ENCODE results near the gene SLC38A2. TPM values are rescaled to one million over a fixed set of nuclear protein-coding genes. Genes with fewer than 3 reads are reported as not detected.
A peak's percentile ranks its signal among the peaks of the same experiment; 100 is the strongest.

Gene SLC38A2
- 231 and 247 TPM in 2 replicates for total RNA-seq

DNA sequence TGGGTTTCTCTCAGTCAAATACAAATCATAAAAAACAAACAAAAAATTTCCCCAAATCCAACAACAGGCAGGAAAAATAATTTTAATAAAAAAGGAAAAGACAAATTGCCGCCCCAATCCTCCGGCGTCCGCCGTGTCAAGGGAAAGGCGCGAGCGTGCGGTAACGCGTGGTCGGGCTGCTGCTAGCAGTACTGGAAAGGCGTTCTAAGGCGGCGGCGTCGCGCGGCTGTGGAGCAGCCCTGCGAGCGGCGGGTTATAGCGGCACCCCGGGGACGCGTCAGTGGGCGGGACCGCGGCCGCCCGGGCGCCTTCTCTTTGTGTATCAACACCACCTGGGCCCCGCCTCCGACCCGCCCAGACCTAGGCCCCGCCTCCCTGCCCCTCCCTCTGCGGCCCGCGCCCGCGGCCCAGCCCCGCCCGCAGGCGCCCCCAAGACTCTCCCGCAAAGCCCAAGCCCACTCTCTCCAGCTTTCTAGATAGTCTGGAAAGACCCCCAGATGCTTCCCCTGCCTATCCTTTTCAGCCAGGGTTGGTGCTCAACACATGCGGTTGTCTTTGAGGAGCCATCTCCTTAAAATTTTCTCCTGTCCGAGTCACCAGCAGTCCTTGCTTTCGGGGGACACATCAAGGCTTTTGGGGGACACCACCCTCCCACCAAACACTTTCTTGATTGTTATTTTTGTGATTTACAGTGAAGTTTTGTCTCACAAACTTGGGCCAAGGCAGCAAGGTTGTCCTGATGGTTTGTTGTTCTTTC, at the start of gene SLC38A2:
TSS of gene SLC38A2 (minus strand) at position 230 of the 757 bp plus-strand sequence. CDS start 1,480 bp downstream, outside the sequence.
- no peaks in the 10 kb centered on the region for H3K27me3 Mint-ChIP-seq
- ATAC-seq (ENCODE audit: low read depth) = peak; percentile 88
- ChIA-PET POLR2A (interaction anchor here (0.6 to 3.7 kb wide), 17 partner anchors 11 to 1784 kb away, joined by 3 to 166 read pairs (median 4); partner anchors contain the start of genes ASB8 and SLC38A1), CTCF (interaction anchor here (0.9 kb wide), 1 partner anchor 289 kb away, joined by 3 read pairs; no protein-coding TSS in a partner anchor)
- peak within 1 kb of the TSS; percentile 99 for H3K27ac Mint-ChIP-seq
- intact Hi-C loops (cut with micrococcal nuclease) = loop anchor here (1.0 to 5.0 kb wide), 12 partner anchors 11 to 1440 kb away; partner anchors contain the start of genes ARID2, RPAP3 and SCAF11
- no peaks in the 10 kb centered on the region for H3K9me3 Mint-ChIP-seq
- peaks cover 46% of the 10 kb centered on the region for H3K4me1 Mint-ChIP-seq
- peak within 1 kb of the TSS; percentile 96 for H3K4me3 Mint-ChIP-seq
- peaks cover 47% of the 10 kb centered on the region for H3K36me3 Mint-ChIP-seq (ENCODE audit: low read depth)
- TF ChIP-seq, protein P1, sequence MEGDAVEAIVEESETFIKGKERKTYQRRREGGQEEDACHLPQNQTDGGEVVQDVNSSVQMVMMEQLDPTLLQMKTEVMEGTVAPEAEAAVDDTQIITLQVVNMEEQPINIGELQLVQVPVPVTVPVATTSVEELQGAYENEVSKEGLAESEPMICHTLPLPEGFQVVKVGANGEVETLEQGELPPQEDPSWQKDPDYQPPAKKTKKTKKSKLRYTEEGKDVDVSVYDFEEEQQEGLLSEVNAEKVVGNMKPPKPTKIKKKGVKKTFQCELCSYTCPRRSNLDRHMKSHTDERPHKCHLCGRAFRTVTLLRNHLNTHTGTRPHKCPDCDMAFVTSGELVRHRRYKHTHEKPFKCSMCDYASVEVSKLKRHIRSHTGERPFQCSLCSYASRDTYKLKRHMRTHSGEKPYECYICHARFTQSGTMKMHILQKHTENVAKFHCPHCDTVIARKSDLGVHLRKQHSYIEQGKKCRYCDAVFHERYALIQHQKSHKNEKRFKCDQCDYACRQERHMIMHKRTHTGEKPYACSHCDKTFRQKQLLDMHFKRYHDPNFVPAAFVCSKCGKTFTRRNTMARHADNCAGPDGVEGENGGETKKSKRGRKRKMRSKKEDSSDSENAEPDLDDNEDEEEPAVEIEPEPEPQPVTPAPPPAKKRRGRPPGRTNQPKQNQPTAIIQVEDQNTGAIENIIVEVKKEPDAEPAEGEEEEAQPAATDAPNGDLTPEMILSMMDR (IDR thresholded peaks at IDR 0.05) = no peak
- DNase-seq = peak; percentile 97

DNA sequence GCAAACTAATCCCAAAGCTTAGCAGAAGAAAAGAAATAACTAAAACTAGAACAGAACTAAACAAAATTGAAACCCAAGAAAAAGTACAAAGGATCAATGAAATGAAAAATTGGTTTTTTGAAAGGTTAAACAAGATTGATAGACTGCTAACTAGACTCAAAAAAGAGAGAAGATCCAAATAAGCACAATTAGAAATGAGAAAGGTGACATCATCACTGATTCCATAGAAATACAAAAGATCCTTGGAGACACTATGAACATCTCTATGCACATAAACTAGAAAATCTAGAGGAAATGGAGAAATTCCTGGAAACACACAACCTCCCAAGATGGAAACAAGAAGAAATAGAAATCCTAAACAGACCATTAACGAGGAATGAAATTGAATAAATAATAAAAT, 47.1 kb upstream of the SLC38A2 start:
- no peaks in the 10 kb centered on the region for H3K4me1 Mint-ChIP-seq
- CTCF ChIA-PET = no interaction called here
- TF ChIP-seq, protein P1 (IDR thresholded peaks at IDR 0.05) = no peak
- POLR2A ChIA-PET = no interaction called here
- H3K4me3 Mint-ChIP-seq = no peak overlapping the region
- ATAC-seq (ENCODE audit: low read depth) (no peak), DNase-seq (no peak)
- peaks cover 6% of the 10 kb centered on the region for H3K9me3 Mint-ChIP-seq
- H3K27me3 Mint-ChIP-seq = no peaks in the 10 kb centered on the region
- peaks cover 9% of the 10 kb centered on the region for H3K36me3 Mint-ChIP-seq (ENCODE audit: low read depth)
- intact Hi-C loops (cut with micrococcal nuclease) = no loop called here
- H3K27ac Mint-ChIP-seq = no peak overlapping the region

DNA sequence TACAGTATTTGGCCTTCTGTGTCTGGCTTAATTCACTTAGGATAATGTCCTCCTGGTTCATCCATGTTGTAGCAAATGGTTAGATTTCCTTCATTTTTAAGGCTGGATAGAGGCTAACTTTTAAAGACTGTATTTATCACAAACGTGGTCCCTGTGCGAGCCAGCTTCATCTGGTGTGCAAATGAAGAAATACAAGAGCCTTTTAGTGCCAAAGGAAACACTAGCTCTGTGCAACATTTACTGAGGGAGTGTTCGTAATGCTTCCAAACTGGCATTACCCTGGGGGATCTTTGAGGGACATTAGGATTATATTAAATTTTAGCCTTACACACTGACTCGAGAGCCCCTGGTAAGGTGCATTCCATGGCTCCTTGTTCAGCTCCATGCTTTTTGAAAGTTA, 43.0 kb upstream of the SLC38A2 start:
- Mint-ChIP-seq H3K9me3 (peaks cover 6% of the 10 kb centered on the region), H3K27ac (no peak overlapping the region), H3K36me3 (ENCODE audit: low read depth) (peaks cover 11% of the 10 kb centered on the region), H3K4me1 (no peaks in the 10 kb centered on the region), H3K4me3 (no peak overlapping the region), H3K27me3 (no peaks in the 10 kb centered on the region)
- TF ChIP-seq, protein P1 (IDR thresholded peaks at IDR 0.05) = no peak
- ChIA-PET CTCF (no interaction called here), POLR2A (no interaction called here)
- ATAC-seq (ENCODE audit: low read depth) (no peak), DNase-seq (no peak)
- intact Hi-C loops (cut with micrococcal nuclease) = no loop called here

DNA sequence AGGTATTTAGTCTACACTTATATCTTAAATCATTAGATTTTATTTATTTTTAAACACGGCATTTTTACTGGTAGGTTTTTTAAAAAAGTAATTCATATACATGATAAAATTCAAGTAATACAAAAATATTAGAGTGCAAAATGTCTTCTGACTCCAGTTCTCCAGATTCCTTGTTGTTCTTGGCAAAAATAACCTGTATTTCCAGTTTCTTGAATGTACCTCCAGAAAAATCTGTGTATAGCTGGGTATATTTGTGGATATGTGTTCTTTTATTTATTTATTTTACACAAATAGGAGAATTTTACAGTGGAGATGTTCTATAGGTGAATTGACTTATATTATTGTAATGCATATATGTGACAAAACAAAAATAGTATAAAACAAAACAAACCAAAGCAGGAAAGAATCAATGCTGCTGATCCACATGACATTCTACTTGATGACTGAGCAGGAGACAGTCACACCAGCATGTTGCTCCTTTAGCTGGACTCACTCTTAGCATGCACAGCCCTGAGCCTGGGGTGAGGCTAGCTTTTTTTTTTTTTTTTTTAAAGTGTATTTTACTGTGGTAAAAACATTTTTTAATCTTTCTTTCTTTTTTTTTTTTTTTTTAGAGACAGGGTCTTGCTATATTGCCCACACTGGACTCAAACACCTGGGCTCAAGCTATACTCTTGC, 42.2 kb upstream of the SLC38A2 start:
- peaks cover 11% of the 10 kb centered on the region for H3K36me3 Mint-ChIP-seq (ENCODE audit: low read depth)
- no peak overlapping the region for H3K4me3 Mint-ChIP-seq
- POLR2A ChIA-PET = no interaction called here
- no peak overlapping the region for H3K27ac Mint-ChIP-seq
- no peak for ATAC-seq (ENCODE audit: low read depth)
- no peak for DNase-seq
- intact Hi-C loops (cut with micrococcal nuclease) = no loop called here
- CTCF ChIA-PET = no interaction called here
- peaks cover 5% of the 10 kb centered on the region for H3K9me3 Mint-ChIP-seq
- no peaks in the 10 kb centered on the region for H3K27me3 Mint-ChIP-seq
- no peaks in the 10 kb centered on the region for H3K4me1 Mint-ChIP-seq
- TF ChIP-seq, protein P1 (IDR thresholded peaks at IDR 0.05) = no peak

DNA sequence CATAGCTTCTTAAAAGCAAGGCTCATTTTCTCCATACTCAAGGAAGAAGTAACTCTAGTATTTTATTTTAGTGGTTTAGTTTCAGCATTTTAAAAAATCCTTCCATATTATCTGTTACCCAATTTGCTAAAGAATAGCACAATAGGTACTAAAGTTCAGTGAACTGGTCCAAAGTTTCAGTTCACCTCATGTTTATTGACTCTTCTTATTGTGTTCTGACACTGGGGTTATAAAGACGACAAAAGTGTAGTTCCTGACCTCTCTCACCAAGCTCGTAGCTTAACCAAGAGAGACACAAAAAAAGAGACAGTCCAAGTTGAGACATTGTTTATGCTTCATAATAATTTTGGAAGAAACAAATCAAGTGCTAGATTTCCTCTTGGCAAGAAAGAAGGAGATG, 40.8 kb upstream of the SLC38A2 start:
- Mint-ChIP-seq H3K4me1 (no peaks in the 10 kb centered on the region), H3K4me3 (no peak overlapping the region), H3K27ac (no peak overlapping the region), H3K36me3 (ENCODE audit: low read depth) (peaks cover 8% of the 10 kb centered on the region), H3K27me3 (no peaks in the 10 kb centered on the region), H3K9me3 (no peaks in the 10 kb centered on the region)
- intact Hi-C loops (cut with micrococcal nuclease) = no loop called here
- ChIA-PET POLR2A (interaction anchor here (1.0 kb wide), 1 partner anchor 27 kb away, joined by 3 read pairs; no protein-coding TSS in a partner anchor), CTCF (no interaction called here)
- DNase-seq = no peak
- no peak for ATAC-seq (ENCODE audit: low read depth)
- TF ChIP-seq, protein P1 (IDR thresholded peaks at IDR 0.05) = no peak

Measured in activated B cell treated with CpG ODN at 0.5 μM for 24 hours (primary cell).